Hematopoietic multipotent progenitor cell (in vitro differentiated cells): ENCODE data around the gene ATAD3A. TPM values are rescaled to one million over a fixed set of nuclear protein-coding genes. Genes with fewer than 3 reads are reported as not detected.
"Not testable (repeated sequence)": the region's sequence is repeated elsewhere in the genome, so short reads cannot be mapped to it uniquely, and the experiment has no call there.

ENCODE experiments used
- DNase-seq, 3 donors: peaks; one replicate each; pipeline ENCODE4 v3.0.0-alpha.2; 2011 to 2015; ENCODE audit warnings: low read depth in 2 of 3, low spot score in 2 of 3
- total RNA-seq: library from RNA; depleted of rRNA; stranded (reverse); fragments of >200 nt; gene quantifications from one replicate; pipeline ENCODE4 v1.2.3, GENCODE V29; 2012

The ATAD3A gene
- total RNA-seq, 1 donor: 28.8 TPM

- DNase-seq: no peak
These were observed 39.7 kb downstream of the ATAD3A start for GRCh38 chr1:1551524-1552262.

- no peak for DNase-seq
These were observed 40.3 kb downstream of the ATAD3A start for GRCh38 chr1:1552263-1552639.

GRCh38 chr1:1553821-1554494 lies 42.0 kb downstream of the ATAD3A start:
- DNase-seq: no peak

- no peak for DNase-seq
These were observed 42.6 kb downstream of the ATAD3A start for GRCh38 chr1:1554550-1554925.

- no peak for DNase-seq
These were observed 43.3 kb downstream of the ATAD3A start for GRCh38 chr1:1554926-1555915.

- DNase-seq: no peak
These were observed 44.5 kb downstream of the ATAD3A start for GRCh38 chr1:1556505-1556904.

- DNase-seq: not testable (repeated sequence)
These were observed 45.0 kb downstream of the ATAD3A start for GRCh38 chr1:1556961-1557360.

GRCh38 chr1:1557688-1558087 lies 45.7 kb downstream of the ATAD3A start:
- DNase-seq: not testable (repeated sequence)

GRCh38 chr1:1558591-1558990 lies 46.6 kb downstream of the ATAD3A start:
- no peak for DNase-seq

- DNase-seq: no peak
These were observed 47.1 kb downstream of the ATAD3A start for GRCh38 chr1:1559066-1559465.

- no peak for DNase-seq
These were observed 48.2 kb downstream of the ATAD3A start for GRCh38 chr1:1560178-1560577.

- DNase-seq: no peak
These were observed 50.0 kb downstream of the ATAD3A start for GRCh38 chr1:1561801-1562470.

GRCh38 chr1:1562556-1563195 lies 50.7 kb downstream of the ATAD3A start:
- no peak for DNase-seq

- DNase-seq: no peak
These were observed 51.7 kb downstream of the ATAD3A start for GRCh38 chr1:1563688-1564087.

- DNase-seq: no peak
These were observed 52.3 kb downstream of the ATAD3A start for GRCh38 chr1:1564268-1564667.

GRCh38 chr1:1565340-1565739 lies 53.4 kb downstream of the ATAD3A start:
- no peak for DNase-seq

GRCh38 chr1:1567152-1567875 lies 55.4 kb downstream of the ATAD3A start:
- DNase-seq: no peak

- no peak for DNase-seq
These were observed 55.9 kb downstream of the ATAD3A start for GRCh38 chr1:1567891-1568291.

GRCh38 chr1:1569341-1569740 lies 57.4 kb downstream of the ATAD3A start:
- no peak for DNase-seq
